Mammary epithelial cell (primary cell): ENCODE results near the gene GPC6.

ENCODE experiments used
- EZH2 ChIP-seq: IDR thresholded peaks from 2 replicates; pipeline ENCODE4 v1.6.1; 2012; ENCODE audit warnings: low read length, inconsistent platforms, borderline replicate concordance
- TF ChIP-seq, protein P1 (sequence below), 2 donors: IDR thresholded peaks in 1 of 2; conservative IDR thresholded peaks in 1 of 2; 2 replicates each; pipeline ENCODE4 v1.5.1; 2011 to 2012; ENCODE audit warnings: inconsistent platforms in 2 of 2, low read length in 2 of 2, mild to moderate bottlenecking in 2 of 2, control low read depth in 1 of 2, low read depth in 1 of 2; ENCODE audit not compliant: insufficient read depth in 1 of 2; ENCODE audit errors: extremely low read depth in 1 of 2

DNA sequence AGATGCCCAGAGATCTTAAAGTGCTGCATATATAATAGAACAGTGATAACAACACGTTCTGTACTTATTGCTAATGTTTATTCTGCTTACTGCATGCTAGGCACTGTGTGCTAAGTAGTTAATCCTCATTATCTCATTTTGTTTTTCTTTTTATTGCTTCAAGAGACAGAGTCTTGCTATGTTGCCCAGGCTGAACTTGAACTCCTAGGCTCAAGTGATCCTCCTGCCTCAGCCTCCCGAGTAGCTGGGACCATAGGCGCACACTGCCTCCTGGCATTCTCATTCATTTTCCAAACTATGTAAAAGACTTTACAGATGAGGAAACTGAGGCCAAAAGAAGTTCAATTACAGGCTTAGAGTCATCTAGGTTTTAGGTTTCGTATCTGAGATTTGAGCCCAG, 548.4 kb downstream of the GPC6 start:
- TF ChIP-seq EZH2: no peak
- TF ChIP-seq, protein P1, sequence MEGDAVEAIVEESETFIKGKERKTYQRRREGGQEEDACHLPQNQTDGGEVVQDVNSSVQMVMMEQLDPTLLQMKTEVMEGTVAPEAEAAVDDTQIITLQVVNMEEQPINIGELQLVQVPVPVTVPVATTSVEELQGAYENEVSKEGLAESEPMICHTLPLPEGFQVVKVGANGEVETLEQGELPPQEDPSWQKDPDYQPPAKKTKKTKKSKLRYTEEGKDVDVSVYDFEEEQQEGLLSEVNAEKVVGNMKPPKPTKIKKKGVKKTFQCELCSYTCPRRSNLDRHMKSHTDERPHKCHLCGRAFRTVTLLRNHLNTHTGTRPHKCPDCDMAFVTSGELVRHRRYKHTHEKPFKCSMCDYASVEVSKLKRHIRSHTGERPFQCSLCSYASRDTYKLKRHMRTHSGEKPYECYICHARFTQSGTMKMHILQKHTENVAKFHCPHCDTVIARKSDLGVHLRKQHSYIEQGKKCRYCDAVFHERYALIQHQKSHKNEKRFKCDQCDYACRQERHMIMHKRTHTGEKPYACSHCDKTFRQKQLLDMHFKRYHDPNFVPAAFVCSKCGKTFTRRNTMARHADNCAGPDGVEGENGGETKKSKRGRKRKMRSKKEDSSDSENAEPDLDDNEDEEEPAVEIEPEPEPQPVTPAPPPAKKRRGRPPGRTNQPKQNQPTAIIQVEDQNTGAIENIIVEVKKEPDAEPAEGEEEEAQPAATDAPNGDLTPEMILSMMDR (conservative IDR thresholded peaks at IDR 0.05 in 1 of 2, IDR thresholded peaks at IDR 0.05 in 1 of 2; ENCODE audit: extremely low read depth in 1 of 2, insufficient read depth in 1 of 2, low read depth in 1 of 2, low read length in 2 of 2): no peak
